Measurements from ENCODE around the gene KIF23. TPM values are rescaled to one million over a fixed set of nuclear protein-coding genes. Genes with fewer than 3 reads are reported as not detected.

KIF23 gene
- total RNA-seq, 1 donor from 2014 or later, result 67.3 TPM

GRCh38 chr15:69412701-69413100, 1.4 kb upstream of the KIF23 start:
- TF ChIP-seq CTCF (conservative IDR thresholded peaks at IDR 0.05), result no peak
- H3K27ac Mint-ChIP-seq (ENCODE audit: unreplicated experiment), result no peak overlapping the region
- peak overlapping the region; percentile 85 for H3K4me3 Mint-ChIP-seq
- no peak for DNase-seq (ENCODE audit: low read depth, low spot score)
- no peaks in the 10 kb centered on the region for H3K27me3 Mint-ChIP-seq (ENCODE audit: low read depth)
- no peaks in the 10 kb centered on the region for H3K9me3 Mint-ChIP-seq
- no peaks in the 10 kb centered on the region for H3K36me3 Mint-ChIP-seq (ENCODE audit: low read depth)
- peaks cover 32% of the 10 kb centered on the region for H3K4me1 Mint-ChIP-seq

DNA sequence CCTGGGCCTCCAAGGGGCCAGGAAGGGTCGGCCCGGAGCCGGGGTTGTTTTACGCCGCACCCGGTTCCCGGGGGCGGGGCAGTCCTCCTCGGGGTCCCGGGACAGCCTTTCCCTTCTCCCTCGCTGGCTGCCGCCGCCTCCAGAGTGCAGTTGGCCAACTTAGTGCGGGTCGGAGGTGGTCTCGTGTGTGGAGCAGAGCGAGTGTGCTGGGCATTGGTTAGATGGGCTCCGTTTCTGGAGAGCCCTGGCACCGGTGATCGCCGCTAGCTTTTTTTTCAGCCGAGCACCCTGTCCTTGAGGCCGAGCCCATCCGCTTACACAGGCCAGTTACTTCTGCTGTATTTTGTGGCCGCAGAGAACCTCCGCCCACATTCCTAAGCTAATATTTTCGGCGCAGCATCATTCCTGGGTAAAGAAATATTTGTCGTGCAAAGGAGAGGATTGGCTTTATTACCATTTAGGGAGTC, 585 bp downstream of the KIF23 start:
- H3K27ac Mint-ChIP-seq (ENCODE audit: unreplicated experiment), result peak overlapping the region; percentile 59
- peaks cover 42% of the 10 kb centered on the region for H3K4me1 Mint-ChIP-seq
- no peaks in the 10 kb centered on the region for H3K27me3 Mint-ChIP-seq (ENCODE audit: low read depth)
- TF ChIP-seq CTCF (conservative IDR thresholded peaks at IDR 0.05), result no peak
- peaks cover 10% of the 10 kb centered on the region for H3K36me3 Mint-ChIP-seq (ENCODE audit: low read depth)
- H3K4me3 Mint-ChIP-seq, result peak overlapping the region; percentile 92
- DNase-seq (ENCODE audit: low read depth, low spot score), result peak; percentile 35
- H3K9me3 Mint-ChIP-seq, result no peaks in the 10 kb centered on the region

DNA sequence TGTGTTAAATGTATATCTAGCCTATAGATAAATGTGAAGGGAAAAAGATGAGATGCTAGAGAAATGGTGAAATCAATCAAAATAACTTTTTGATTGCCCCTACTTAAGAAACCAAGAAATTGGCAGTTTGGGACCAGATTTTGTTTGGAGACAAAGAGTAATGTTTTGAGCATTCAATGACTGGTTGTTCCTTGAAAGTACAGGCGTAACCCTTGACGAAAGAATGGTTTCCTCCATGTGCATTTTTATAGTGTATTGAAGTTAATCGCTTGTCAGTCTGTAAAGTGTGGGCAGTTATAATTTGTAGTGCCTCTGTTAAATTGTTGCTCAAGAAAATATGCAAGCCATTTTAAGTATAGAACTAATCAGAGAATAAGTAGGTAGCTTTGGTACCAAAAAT, 1.2 kb downstream of the KIF23 start:
- no peaks in the 10 kb centered on the region for H3K27me3 Mint-ChIP-seq (ENCODE audit: low read depth)

GRCh38 chr15:69417581-69417980, 3.4 kb downstream of the KIF23 start:
- TF ChIP-seq CTCF (conservative IDR thresholded peaks at IDR 0.05), result no peak
- H3K4me3 Mint-ChIP-seq, result peak overlapping the region; percentile 49
- peaks cover 14% of the 10 kb centered on the region for H3K36me3 Mint-ChIP-seq (ENCODE audit: low read depth)
- no peaks in the 10 kb centered on the region for H3K27me3 Mint-ChIP-seq (ENCODE audit: low read depth)
- no peak for DNase-seq (ENCODE audit: low read depth, low spot score)
- no peak overlapping the region for H3K27ac Mint-ChIP-seq (ENCODE audit: unreplicated experiment)
- H3K4me1 Mint-ChIP-seq, result peaks cover 55% of the 10 kb centered on the region
- H3K9me3 Mint-ChIP-seq, result no peaks in the 10 kb centered on the region

More for the DNA sequence above, 1.2 kb downstream of the KIF23 start:
- peak overlapping the region; percentile 92 for H3K4me3 Mint-ChIP-seq
- H3K9me3 Mint-ChIP-seq, result no peaks in the 10 kb centered on the region
- TF ChIP-seq CTCF (conservative IDR thresholded peaks at IDR 0.05), result no peak
- peaks cover 43% of the 10 kb centered on the region for H3K4me1 Mint-ChIP-seq
- DNase-seq (ENCODE audit: low read depth, low spot score), result no peak
- H3K36me3 Mint-ChIP-seq (ENCODE audit: low read depth), result peaks cover 10% of the 10 kb centered on the region
- H3K27ac Mint-ChIP-seq (ENCODE audit: unreplicated experiment), result peak overlapping the region; percentile 76

DNA sequence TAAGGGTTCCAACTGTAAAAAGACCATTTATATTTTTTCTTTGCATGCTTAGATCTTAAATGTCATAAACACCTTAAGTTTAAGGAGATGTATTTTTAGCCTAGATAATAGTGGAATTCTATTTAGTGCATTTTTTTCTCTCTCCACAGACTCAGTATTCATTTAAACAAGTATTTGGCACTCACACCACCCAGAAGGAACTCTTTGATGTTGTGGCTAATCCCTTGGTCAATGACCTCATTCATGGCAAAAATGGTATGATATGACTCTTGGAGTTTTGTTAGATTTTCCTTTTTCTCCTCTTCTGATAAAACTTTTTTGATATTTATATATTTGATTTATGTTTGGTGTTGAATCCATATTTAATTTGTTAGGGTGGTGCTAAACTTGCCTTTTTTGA, 7.3 kb downstream of the KIF23 start:
- peak overlapping the region; percentile 68 for H3K27ac Mint-ChIP-seq (ENCODE audit: unreplicated experiment)
- no peak for DNase-seq (ENCODE audit: low read depth, low spot score)
- H3K27me3 Mint-ChIP-seq (ENCODE audit: low read depth), result no peaks in the 10 kb centered on the region
- peak overlapping the region; percentile 38 for H3K4me3 Mint-ChIP-seq
- H3K9me3 Mint-ChIP-seq, result no peaks in the 10 kb centered on the region
- H3K4me1 Mint-ChIP-seq, result peaks cover 29% of the 10 kb centered on the region
- no peak for TF ChIP-seq CTCF (conservative IDR thresholded peaks at IDR 0.05)
- peaks cover 21% of the 10 kb centered on the region for H3K36me3 Mint-ChIP-seq (ENCODE audit: low read depth)

All from neural crest cell (in vitro differentiated cells).